GM12878 (cell line): ENCODE measurements around the gene SNX8.

Experiments
- BACH1 ChIP-seq: fragments of 450-650 bp; IDR thresholded peaks from 2 replicates; pipeline ENCODE4 v1.6.1; 2017; ENCODE audit warnings: mild to moderate bottlenecking, borderline replicate concordance
- BHLHE40 ChIP-seq, 2 experiments: fragments of 450-650 bp in 1 of 2; IDR thresholded peaks; 2 replicates each; pipeline ENCODE4 v1.6.1; 2011 to 2017; ENCODE audit warnings: low read depth in 2 of 2, borderline replicate concordance in 1 of 2, improper control_type of control experiment in 1 of 2, low read length in 1 of 2, mild to moderate bottlenecking in 1 of 2
- CBX5 ChIP-seq: sonication (generic); IDR thresholded peaks from 2 replicates; pipeline ENCODE4 v1.6.1; 2016; ENCODE audit warnings: low read depth, moderate library complexity, mild to moderate bottlenecking, inconsistent platforms
- CEBPZ ChIP-seq: fragments of 150-350 bp; IDR thresholded peaks from 2 replicates; pipeline ENCODE4 v1.6.1; 2016; ENCODE audit warnings: low read depth, low read length
- CREM ChIP-seq: IDR thresholded peaks from 2 replicates; pipeline ENCODE4 v1.6.1; 2014; ENCODE audit warnings: antibody characterized with exemption, low read depth
- CTCF ChIP-seq, 3 experiments: IDR thresholded peaks in 2 of 3; conservative IDR thresholded peaks in 1 of 3; 2 replicates each; pipeline ENCODE4 v1.5.1; 2011; ENCODE audit warnings: low read depth in 3 of 3, low read length in 3 of 3, mild to moderate bottlenecking in 3 of 3, control low read depth in 2 of 3, moderate library complexity in 2 of 3, inconsistent platforms in 1 of 3, mixed read lengths in 1 of 3; ENCODE audit not compliant: control insufficient read depth in 2 of 3, insufficient read depth in 1 of 3; ENCODE audit errors: extremely low read depth in 1 of 3
- EZH2 ChIP-seq: IDR thresholded peaks from 2 replicates; pipeline ENCODE4 v1.6.1; 2012; ENCODE audit warnings: low read depth, mild to moderate bottlenecking, control low read depth, inconsistent platforms, low read length, borderline replicate concordance; ENCODE audit not compliant: control insufficient read depth
- GABPA ChIP-seq: IDR thresholded peaks from 2 replicates; pipeline ENCODE4 v1.6.1; 2014; ENCODE audit warnings: antibody characterized with exemption, low read depth, mild to moderate bottlenecking, inconsistent platforms
- MTA2 ChIP-seq: fragments of 450-650 bp; IDR thresholded peaks from 2 replicates; pipeline ENCODE4 v1.6.1; 2016; ENCODE audit warnings: low read depth, mild to moderate bottlenecking, moderate library complexity
- NFIC ChIP-seq: IDR thresholded peaks from 2 replicates; pipeline ENCODE4 v1.6.1; 2012; ENCODE audit warnings: low read depth, mild to moderate bottlenecking, inconsistent platforms, low read length, moderate library complexity
- POLR2A ChIP-seq: IDR thresholded peaks from 2 replicates; pipeline ENCODE4 v1.6.1; 2011; ENCODE audit warnings: low read depth, mild to moderate bottlenecking, low read length
- POLR2AphosphoS5 ChIP-seq: IDR thresholded peaks from 2 replicates; pipeline ENCODE4 v1.6.1; 2011; ENCODE audit warnings: mild to moderate bottlenecking, low read length, inconsistent platforms
- ZBTB40 ChIP-seq: fragments of 450-650 bp; IDR thresholded peaks from 2 replicates; pipeline ENCODE4 v1.6.1; 2016; ENCODE audit warnings: mild to moderate bottlenecking, moderate library complexity, borderline replicate concordance

GRCh38 chr7:2205036-2205780, 109.0 kb downstream of the SNX8 start:
- TF ChIP-seq POLR2AphosphoS5 = no peak
- no peak for TF ChIP-seq CTCF (IDR thresholded peaks at IDR 0.05 in 2 of 3, conservative IDR thresholded peaks at IDR 0.05 in 1 of 3; ENCODE audit: control insufficient read depth in 2 of 3, extremely low read depth in 1 of 3, insufficient read depth in 1 of 3, low read depth in 3 of 3, low read length in 3 of 3)
- TF ChIP-seq EZH2 = no peak
- no peak for TF ChIP-seq BACH1
- no peak for TF ChIP-seq CEBPZ
- no peak for TF ChIP-seq MTA2
- no peak for TF ChIP-seq CREM
- TF ChIP-seq BHLHE40 (IDR thresholded peaks at IDR 0.05; ENCODE audit: borderline replicate concordance in 1 of 2, low read depth in 2 of 2, low read length in 1 of 2) = no peak
- TF ChIP-seq ZBTB40 = no peak
- no peak for TF ChIP-seq GABPA
- no peak for TF ChIP-seq CBX5
- no peak for TF ChIP-seq POLR2A
- no peak for TF ChIP-seq NFIC
